HT1080 (cell line): ENCODE results near the gene CHST2. TPM values are rescaled to one million over a fixed set of nuclear protein-coding genes. Genes with fewer than 3 reads are reported as not detected.

Experiments used
- DNase-seq: peaks from one replicate; pipeline ENCODE4 v3.0.0-alpha.2; 2015; ENCODE audit warnings: low read depth
- total RNA-seq: library from RNA; depleted of rRNA; stranded (reverse); fragments of >200 nt; shearing (Covaris generic); gene quantifications from 2 replicates; pipeline ENCODE4 v1.2.3, GENCODE V29; 2014; rRNA removed

Gene CHST2
- total RNA-seq, 1 experiment from 2014 or later = 36.9 TPM

DNA sequence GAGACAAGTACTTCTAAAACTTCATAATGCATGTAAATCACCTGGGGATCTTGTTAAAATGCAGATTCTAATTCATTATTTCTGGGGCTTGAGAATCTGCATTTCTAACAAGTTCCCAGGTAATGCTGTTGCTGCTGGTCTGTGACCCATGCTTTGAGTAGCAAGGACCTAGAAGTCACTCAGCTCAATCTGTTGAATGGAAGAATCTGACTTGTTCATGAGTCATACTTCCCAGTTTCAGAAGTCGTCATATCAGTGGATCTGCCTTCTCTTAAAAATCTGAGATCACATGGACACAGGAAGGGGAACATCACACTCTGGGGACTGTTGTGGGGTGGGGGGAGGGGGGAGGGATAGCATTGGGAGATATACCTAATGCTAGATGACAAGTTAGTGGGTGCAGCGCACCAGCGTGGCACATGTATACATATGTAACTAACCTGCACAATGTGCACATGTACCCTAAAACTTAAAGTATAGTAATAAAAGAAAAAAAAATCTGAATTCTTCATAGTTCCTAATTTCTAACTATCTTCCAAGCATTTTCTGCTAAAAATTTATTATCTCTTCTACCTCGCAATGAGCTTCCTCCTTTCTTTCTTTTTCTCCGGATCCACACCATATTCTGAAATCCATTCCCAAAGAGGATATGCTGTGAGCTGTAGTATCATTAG is 46.2 kb downstream of the CHST2 start:
- peak; percentile 93 for DNase-seq

DNA sequence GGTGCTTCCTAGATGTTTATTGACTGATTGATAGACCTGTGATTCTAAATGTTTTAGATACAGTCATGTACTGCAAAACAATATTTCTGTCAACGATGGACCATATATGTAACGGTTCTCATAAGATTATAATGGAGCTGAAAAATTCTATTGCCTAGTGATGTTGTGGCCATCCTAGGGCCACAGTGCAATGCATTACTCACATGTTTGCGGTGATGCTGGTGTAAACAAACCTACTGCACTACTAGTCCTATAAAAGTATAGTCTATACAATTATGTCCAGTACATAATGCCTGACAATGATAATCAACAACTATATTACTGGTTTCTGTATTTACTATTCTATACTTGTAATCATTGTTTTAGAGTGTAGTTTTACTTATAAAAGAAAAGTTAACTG is 46.8 kb downstream of the CHST2 start:
- DNase-seq = no peak

DNA sequence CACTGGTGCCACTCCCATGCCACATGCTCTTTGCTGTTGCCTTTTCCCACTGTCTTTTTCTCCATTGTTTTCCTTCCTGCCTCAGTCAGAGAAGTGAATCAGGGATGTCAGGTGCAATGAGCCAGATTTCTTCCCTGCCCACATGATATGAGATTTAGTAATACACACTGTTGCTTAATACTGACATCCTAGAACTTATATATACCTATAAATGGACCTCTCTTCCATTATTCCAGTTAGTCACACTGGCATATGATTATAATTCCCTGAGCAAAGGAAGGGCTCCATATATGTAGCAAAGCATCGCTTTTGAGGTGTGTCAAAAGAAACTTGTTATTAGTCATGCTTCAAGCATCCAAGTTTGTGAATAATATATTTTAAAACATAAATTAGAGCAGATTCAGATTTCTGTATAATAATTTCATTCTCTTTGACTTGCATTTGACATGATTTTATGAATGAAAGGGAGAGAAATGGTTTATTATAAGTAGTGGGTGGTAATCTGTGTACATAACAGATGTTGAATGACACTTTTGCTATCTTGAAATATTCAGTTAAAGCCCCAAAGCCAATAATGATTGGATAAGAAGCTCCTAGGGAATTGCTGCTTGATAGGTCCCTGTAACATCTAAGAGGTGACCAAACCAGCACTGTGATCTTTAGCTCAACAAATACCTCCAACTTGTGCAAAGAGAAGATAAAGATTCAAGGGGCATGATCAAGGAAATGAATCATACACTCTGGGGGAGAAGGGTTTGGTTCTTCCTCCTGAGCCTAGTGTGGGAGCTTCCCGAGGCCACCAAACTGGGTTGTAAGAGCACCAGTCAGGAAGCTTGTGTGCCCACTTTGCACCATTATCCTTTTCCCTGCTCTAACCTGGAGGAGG is 48.6 kb downstream of the CHST2 start:
- peak; percentile 92 for DNase-seq

DNA sequence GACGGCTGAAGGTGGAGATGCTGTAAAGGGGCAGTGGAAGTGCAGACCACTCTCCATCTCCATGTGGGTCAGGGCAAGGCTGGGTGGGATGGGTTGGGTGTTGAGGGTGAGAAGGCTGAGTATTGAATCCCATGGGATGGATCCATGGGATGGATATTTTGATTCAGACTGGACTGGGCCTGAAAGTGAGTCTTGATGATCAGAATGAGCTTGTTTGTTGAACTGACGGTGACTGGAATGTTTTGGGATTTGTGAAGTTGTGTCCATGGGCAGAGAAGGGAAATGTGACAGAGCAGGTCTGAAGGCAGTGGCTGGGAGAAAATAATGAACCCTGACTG is 49.3 kb downstream of the CHST2 start:
- no peak for DNase-seq

DNA sequence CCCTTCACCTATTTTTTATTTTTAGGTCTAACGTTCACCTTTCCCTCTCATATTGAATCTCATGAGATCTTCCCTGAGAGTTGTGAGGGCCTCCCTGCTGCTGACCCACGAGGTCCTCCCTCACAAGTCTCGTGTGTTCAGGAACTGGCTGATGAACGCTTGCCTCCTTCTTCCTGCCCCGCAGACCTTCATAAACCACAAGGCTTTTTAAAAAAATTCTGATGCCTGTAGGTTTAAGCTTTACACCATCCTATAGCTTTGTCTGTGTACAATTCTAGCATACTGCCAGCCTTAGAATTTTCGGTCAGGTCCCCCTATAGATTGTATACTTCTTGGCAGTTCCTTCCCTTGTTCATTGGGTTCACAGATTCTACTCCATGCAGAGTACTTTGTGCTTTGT is 50.5 kb downstream of the CHST2 start:
- no peak for DNase-seq

DNA sequence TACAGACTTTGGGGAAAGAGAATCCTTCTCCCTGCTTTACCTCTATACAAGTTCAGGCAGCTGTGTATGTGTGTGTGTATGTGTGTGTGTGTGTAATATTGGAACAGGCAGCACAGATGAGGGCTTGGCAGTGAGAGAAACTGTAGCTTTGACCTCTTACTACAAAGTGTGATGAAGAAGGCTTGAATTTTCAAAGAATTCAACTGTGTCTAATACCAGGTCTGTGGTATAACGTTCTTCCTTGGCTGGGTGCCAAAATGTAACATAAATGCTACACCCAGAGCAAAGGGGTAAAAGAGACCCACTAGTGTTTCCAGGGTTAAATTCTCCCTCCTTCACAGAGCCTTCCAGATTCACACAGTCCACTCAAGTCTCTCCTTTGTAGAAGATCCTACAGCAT is 51.1 kb downstream of the CHST2 start:
- no peak for DNase-seq

DNA sequence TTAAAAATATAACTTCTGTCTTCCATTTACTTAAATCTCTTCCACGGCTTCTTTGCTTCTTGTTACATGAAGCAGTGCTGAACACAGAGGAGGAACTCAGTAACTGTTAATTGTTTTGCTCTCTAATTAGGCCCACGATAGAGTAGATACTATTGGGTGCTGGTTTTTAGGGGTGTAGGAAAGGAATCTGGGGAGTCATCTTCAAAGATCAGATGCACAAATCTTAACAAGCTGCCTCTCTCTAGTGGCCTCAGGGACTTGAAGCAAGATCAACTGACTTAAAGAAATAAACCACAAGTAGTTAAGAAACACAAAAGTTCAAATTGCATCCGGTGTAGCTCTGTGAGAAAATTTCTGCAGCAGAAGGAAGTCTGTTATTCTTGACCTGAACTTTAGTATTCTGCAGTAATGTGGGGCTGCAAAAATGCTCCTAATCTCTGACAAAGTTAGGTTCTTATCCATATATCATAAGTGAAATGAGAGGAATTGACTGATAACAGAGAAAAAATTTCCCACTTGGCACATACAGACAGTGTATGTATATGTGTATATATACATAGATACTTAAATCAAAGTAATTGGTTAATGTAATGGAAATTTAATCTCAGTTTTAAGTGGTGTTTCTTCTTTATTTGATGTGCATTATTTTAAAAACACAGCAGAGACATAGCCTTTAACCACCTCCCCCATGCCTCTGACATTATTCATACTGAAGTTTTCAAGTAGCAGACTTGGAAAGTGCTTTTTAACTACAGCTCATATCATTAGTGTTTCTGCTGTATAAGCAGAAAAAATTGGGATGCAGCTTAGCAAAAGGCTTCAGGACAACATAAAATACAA is 51.8 kb downstream of the CHST2 start:
- peak; percentile 78 for DNase-seq

DNA sequence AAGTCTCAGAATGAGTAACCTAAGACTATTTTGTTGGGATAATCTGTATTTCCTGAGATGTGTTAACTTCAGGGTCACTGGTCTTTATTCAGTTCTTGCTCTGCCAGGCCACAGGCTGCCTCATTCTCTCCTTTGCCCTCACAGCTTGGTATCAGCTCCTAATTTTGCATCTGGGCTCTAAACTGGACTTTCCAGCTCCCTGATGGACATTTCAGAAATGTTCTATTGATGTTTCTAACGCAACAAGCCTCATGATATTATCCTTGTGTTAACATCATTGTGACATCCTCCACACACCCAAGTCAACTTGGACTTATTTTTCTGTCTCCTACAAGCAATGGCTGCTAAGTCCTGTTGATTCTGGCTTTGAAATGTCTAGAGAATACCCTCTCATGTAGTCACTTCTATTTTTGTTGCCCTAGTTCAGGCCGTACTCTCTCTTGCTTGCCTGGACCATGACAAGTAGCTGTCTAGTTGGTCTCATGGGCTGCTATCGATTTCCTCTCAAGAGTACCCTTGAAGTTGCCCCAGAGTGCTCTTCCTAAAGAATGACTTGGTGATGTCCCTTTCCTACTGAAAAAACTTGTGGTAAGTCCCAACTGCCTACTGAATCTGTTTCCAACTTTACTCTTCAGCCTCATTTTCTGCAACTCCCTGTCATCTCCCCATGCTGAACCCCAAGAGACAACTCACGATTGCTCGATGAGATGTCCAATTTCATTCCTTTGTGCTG is 52.7 kb downstream of the CHST2 start:
- DNase-seq = no peak

DNA sequence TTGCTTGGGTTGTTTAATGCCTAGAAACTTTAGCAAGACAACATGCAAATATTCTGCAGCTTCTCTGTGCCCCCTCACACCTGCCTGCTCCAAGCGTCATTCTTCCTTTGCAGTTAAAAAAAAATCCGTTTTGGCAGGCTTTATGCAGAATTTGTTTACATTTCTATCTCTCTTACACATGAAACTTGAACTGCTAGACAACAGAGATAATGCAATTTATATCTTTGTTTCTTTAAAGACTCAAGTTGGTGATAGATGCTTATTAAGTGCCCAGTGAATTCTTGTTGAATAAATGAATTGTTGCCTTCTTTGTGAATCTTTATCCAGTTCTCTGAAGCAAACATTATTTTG is 53.2 kb downstream of the CHST2 start:
- no peak for DNase-seq

DNA sequence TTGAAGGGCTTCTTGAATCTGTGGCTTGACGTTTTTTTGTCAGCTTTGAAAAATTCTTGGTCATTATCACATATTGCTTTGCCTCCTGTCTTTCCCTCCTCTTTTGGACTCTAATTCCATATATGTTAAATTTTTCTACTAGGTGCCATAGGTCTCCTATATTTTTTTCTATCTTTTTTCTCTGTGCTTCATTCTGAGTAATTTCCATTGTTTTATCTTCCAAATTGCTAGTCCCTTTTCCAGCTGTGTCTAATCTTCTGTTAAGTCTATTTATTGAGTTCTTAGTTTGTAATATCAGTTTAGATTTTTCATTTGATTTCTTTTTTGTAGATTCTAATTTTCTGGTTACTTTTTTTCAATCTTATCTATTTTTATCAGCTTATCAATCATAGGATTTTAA is 53.7 kb downstream of the CHST2 start:
- no peak for DNase-seq

Other genes with a start within 250 kb of the CHST2 start
- 22.7 and 34.1 TPM in 2 replicates for gene PCOLCE2, start 230.7 kb upstream of the CHST2 start, total RNA-seq
- gene PAQR9, start 156.1 kb upstream of the CHST2 start, total RNA-seq = 0.03 TPM in 1 of 2 replicates, not detected in the other
- 96.0 and 124 TPM in 2 replicates for gene U2SURP, start 118.2 kb upstream of the CHST2 start, total RNA-seq